NAMALWA (cell line): ENCODE results near the gene ZNF710.
"Not testable (repeated sequence)": the region's sequence is repeated elsewhere in the genome, so short reads cannot be mapped to it uniquely, and the experiment has no call there.

Source experiments
- DNase-seq: peaks from one replicate; pipeline ENCODE4 v3.0.0-alpha.2; 2015; ENCODE audit warnings: low spot score

Gene ZNF710

DNA sequence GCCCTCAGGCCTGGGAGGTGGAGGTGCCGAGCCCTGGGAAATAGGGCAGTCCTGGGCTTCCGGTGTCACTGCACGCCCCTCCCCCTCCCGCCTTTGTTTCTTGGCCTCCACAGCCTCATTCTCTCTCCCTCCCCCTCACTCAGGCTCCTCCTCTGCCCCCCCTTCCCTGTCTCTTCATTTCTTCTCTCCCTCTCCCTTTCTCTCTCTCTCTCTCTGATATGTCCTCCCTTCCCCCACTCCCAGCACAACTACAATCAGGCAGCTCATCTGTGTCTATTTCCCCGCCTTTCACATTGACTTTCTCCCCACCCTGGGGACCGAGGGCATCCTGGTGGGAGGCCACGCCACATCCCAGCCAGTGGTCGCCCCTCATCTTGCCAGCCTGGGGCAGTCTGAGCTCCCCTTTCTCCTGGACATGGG is 60.9 kb downstream of the ZNF710 start:
- DNase-seq, result no peak

DNA sequence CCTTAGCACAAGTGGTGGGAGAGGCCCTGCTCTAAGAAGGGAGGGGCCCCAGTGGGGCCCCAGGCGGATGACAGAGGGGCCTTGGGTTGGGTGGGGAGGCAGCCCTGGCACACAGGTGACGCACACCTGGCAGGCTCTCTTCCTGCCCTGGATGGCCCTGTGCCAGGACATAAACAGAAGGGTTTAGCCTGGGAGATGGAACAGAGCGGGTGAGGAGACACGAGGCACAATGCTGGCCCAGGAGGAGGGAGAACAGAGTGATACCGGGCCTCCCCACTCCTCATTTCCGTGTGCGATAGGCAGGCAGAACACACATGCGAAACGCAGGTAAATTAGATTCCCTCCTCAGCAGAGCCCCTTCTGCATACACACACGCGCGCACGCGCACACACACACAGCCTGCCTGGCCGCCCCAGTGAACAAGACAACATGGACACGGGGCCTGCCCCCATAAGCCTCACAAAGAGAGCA is 61.4 kb downstream of the ZNF710 start:
- DNase-seq, result no peak

- DNase-seq, result no peak
These were observed 62.0 kb downstream of the ZNF710 start for GRCh38 chr15:90062973-90063769.

GRCh38 chr15:90063770-90064247 is 62.7 kb downstream of the ZNF710 start:
- DNase-seq, result no peak

- no peak for DNase-seq
These were observed 64.0 kb downstream of the ZNF710 start for GRCh38 chr15:90064911-90065681.

GRCh38 chr15:90065682-90066049 is 64.5 kb downstream of the ZNF710 start:
- DNase-seq, result no peak

DNA sequence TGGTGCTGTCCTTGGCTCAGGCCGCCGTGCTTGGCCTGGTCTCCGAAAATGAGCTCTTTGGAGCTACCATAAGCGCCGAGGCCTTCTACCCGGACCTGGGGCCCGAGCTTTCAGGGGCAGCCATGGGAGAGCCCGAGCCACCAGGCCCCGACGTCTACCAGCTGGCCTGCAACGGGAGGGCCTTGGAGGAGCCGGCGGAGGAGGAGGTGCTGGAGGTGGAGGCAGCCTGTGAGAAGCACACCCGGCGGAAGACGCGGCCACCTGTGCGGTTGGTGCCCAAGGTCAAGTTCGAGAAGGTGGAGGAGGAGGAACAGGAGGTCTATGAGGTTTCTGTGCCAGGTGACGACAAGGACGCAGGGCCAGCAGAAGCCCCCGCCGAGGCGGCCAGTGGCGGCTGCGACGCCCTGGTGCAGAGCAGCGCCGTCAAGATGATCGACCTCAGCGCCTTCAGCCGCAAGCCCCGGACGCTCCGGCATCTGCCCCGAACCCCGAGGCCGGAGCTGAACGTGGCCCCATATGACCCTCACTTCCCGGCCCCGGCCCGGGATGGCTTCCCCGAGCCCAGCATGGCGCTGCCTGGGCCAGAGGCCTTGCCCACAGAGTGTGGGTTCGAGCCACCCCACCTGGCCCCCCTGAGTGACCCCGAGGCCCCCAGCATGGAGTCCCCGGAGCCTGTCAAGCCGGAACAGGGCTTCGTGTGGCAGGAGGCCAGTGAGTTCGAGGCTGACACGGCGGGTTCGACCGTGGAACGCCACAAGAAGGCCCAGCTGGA is 66.2 kb downstream of the ZNF710 start:
- DNase-seq, result no peak

GRCh38 chr15:90067953-90068606 is 67.0 kb downstream of the ZNF710 start:
- DNase-seq, result no peak

- DNase-seq, result not testable (repeated sequence)
These were observed 69.5 kb downstream of the ZNF710 start for GRCh38 chr15:90070623-90071022.

DNA sequence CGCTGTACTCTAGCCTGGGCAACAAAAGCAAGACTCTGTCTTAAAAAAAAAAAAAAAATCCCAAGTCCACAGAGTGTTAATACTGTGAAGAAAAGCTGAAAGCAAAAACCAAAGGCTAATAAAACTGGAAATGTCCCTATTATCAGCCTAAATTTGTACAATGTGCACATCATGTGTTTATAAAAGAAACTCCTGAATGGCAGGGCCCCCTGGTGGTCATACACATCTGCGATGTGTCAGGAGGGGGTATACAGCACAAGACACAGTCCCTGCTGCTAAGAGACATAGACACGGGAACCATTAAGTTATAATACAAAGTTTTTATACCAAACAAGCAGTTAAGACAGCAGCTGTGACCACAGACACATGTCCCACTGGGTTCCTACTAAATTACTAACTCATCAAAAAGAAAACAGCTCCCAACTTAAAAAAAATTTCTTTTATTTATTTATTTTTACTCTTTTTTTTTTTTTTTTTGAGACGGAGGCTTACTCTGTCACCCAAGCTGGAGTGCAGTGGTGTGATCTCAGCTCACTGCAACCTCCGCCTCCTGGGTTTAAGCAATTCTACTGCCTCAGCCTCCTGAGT is 70.2 kb downstream of the ZNF710 start:
- DNase-seq, result peak; percentile 90

DNA sequence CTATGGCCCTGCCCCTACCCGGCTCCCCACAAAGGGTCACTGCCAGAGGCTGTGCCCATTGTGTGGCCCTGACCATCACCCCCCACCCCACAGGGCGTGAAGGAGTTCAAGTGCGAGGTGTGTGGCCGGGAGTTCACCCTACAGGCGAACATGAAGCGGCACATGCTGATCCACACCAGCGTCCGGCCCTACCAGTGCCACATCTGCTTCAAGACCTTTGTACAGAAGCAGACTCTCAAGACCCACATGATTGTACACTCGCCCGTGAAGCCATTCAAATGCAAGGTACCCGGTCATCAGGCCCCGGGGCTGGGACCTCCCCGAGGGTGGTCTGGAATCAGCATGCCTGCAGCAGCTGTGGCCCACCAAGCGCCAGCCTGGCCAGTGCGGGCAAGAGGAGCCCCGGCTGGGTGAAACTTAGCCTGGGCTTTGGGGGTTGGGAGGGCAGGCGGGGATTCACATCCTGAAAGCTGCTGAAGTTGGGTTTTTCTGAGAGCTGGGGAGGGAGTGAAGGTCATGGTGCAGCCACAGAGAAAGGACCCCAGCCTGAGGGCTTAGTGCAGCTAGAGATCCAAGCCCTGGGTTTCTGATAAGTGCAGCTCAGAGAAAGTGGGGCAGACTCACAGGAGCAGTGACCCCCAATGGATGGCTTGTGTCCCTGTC is 72.0 kb downstream of the ZNF710 start:
- no peak for DNase-seq

DNA sequence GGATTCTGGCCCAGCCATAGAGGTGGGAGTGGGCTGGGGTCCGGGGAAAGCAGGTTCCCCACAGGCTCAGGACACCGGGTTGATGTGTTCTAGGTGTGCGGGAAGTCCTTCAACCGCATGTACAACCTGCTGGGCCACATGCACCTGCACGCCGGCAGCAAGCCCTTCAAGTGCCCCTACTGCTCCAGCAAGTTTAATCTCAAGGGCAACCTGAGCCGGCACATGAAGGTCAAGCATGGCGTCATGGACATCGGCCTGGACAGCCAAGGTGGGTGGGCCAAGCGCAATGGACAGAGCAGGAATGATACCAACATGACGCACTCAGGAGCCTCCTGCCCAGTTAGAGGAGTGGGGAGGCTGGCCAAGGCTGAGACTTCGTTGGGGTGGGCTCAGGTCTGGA is 72.9 kb downstream of the ZNF710 start:
- DNase-seq, result no peak

DNA sequence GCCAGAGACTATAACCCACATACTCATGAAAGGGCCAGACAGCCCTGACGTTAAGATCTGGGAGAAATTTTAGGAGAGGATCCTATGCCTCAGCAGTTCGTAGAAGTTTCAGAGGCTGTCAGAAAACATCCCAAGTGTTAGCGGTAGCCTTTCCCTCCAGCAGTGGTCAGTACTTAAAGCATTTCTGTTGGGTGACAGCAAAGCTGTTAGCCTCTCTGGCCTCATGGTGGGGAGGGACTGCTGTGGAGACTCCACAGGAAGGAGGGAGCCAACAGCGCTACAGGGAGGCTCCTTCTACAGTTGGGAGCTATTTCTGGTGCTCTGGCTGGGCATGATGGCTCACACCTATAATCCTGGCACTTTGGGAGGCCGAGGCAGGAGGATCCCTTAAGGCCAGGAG is 73.8 kb downstream of the ZNF710 start:
- DNase-seq, result no peak

GRCh38 chr15:90075420-90076289 is 74.5 kb downstream of the ZNF710 start:
- no peak for DNase-seq

- no peak for DNase-seq
These were observed 75.6 kb downstream of the ZNF710 start for GRCh38 chr15:90076716-90077115.

GRCh38 chr15:90078965-90079364 is 77.8 kb downstream of the ZNF710 start:
- no peak for DNase-seq

GRCh38 chr15:90079619-90080457 is 78.7 kb downstream of the ZNF710 start:
- no peak for DNase-seq

- DNase-seq, result no peak
These were observed 79.3 kb downstream of the ZNF710 start for GRCh38 chr15:90080458-90080755.

DNA sequence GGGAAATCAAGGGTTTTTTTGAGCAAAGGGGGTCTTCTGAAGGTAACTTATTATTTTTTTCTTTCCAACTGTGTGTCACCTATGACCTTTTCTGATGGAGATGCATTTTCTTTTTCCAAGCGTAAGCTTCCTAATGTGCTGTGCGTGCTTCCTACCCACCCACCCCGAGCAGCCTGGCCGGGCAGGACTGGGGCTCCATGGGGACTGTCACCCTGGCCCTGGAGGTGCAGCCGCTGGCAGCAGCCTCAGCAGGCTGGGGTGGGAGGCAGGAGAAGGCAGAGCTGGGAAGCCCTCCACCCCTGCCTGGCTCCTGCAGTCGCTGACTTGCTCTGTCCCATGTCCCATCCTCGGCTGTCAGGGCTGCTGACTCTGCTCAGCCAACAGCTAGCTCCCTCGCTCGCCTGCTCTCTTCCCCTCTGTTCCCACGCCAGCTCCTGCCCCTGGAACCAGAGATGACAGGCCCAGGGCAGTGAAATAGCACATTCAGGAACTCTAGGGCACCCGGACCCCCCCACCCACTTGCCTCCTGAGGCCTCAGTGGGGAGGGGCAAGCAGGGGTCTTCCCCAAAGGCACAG is 79.8 kb downstream of the ZNF710 start:
- DNase-seq, result no peak
